NCI-H774 (cell line): ENCODE data around the gene SIGLEC12.
"Not testable (repeated sequence)": the region's sequence is repeated elsewhere in the genome, so short reads cannot be mapped to it uniquely, and the experiment has no call there.

ENCODE experiments used
- DNase-seq: peaks from one replicate; lab custom pipeline; 2025; lab: John Stamatoyannopoulos, UW

Gene SIGLEC12

DNA sequence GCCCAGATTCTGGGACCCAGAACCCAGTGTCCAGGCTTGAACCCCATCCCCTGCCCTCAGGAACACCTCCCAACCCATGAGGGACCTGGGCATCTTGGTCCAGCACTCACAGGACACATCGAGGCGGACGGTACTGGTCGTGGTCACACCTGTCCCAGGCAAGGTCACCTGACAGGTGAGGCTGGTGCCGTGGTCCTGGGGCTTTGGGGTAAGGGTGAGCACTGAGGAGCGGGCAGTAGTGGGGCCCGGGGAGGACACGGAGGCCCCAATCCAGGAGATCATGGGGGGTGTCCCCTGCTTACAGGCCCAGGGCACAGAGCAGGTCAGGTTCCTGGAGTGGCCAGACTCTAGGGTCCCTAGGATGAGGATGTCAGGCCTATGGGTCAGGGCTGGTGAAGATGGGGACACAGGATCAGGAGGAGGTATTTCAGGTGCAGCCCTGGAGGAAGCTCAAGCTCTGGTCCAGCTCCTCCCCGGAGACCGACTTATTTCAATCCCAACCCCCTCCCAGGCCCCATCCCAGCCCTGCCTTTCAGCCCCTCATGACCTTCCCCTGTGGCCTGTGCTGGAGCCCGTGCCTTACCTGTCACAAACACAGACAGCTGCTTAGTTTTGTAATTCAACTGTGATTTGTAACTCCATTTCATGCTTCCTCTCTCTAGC lies 44.1 kb downstream of the SIGLEC12 start:
- no peak for DNase-seq

DNA sequence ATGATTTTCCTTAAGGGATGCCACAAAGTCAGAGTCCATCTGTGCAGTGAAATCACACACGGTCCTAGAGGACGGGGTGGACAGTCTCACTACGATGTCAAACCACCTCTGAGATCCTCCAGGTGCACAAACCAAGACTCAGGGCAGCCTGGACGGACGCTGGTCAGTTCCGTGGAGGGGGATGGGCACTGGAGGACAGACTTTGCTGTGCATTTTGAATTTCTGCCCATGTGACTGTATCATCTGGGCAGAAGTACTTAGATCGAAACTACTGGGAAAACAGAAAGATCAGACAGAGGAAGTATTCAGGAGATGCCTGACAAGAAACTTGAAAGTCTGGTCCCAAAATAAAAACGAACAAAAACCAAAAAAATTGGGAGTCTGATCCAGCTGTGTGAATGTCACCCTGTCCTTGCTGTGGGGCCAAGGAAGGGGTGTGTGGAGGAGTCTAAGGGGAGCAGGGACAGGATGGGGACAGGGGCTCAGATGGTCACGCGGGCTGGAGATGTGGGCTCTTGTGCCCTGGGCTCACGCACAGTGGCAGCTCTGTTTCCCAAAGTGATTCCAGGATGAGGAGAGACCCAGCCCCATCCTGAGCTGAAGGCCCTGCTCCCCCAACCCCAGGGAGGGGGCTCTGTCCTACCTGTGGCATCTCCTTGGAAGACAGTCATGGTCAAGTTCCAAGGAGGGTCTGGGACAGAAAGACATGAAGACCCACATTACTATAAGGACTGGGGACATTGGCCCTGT lies 44.9 kb downstream of the SIGLEC12 start:
- no peak for DNase-seq

DNA sequence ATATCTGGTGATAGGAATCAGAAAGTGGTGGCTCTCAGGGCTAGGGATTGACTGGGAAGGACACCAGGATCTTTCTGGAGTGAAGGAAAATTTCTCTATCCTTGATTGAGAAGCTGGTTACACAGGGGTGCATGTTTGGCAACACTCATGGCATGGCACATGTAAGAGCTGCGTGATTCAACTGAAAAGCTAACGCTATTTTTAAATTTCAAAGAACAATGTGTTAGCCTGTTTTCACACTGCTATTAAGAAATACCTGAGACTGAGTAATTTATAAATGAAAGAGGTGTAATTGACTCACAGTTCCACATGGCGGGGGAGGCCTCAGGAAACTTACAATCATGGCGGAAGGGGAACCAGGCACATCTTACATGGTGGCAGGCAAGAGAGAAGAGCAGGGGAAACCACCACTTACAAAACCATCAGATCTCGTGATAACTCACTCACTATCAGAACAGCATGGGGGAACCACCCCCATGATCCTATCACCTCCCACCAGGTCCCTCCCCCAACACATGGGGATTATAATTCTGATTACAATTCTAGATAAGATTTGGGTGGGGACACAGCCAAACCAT lies 50.8 kb downstream of the SIGLEC12 start:
- no peak for DNase-seq

DNA sequence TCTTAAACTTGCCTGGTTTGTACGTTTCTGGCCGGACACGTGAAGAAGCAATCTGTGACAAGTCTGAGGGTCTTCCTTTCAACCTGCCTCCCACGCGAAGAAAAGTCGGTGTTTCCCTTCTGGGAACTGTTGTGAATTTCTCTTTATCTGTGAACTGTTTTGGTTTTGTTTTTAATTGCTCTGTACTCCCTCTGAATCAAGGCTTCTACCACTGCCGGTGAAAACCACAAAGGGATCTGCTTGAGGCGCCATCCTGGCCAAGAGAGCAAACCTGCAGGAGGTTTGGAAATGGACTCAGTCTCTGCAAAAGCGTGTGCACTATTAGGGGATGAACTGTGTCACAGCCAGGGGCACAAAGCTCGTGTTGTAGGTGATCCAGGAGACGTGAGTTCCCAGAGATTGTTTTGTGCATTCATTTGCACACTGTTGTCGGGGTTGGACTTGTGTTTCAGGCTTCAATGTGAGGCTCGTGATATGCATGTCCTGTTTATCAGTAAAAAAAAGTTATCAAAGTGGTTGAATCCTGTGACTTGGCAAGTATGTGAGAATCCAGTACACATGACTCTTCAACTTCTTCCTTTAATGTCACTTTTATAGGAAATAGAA lies 53.1 kb downstream of the SIGLEC12 start:
- no peak for DNase-seq

DNA sequence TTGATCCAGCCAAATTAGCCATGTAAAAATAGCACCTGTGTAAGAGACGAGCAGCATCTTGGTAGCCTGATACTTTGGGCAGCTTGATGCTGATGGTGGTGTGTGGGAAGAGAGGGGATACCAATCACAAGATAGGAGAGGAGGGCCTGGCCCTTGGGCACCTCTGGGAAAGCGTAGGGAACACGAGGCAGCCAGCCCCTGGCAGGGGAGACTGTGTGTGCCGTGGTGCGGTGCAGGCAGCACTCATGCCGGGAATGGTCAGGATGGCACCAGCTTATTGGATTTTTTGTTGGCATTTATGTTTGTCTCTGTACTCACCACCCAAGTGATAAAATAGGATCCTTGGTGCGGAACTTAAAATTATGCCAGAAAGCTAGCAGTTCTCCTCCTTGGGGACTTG lies 53.6 kb downstream of the SIGLEC12 start:
- no peak for DNase-seq

DNA sequence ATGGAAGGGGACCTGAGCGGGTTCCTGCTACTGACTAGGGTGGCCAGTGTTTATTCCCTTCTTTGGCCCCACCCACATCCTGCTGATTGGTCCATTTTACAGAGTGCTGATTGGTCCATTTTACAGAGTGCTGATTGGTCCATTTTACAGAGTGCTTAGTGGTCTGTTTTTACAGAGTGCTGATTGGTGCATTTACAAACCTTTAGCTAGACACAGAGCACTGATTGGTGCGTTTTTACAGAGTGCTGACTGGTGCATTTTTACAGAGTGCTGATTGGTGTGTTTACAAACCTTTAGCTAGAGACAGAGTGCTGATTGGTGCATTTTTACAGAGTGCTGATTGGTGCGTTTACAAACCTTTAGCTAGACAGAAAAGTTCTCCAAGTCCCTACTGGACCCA lies 54.1 kb downstream of the SIGLEC12 start:
- not testable (repeated sequence) for DNase-seq

DNA sequence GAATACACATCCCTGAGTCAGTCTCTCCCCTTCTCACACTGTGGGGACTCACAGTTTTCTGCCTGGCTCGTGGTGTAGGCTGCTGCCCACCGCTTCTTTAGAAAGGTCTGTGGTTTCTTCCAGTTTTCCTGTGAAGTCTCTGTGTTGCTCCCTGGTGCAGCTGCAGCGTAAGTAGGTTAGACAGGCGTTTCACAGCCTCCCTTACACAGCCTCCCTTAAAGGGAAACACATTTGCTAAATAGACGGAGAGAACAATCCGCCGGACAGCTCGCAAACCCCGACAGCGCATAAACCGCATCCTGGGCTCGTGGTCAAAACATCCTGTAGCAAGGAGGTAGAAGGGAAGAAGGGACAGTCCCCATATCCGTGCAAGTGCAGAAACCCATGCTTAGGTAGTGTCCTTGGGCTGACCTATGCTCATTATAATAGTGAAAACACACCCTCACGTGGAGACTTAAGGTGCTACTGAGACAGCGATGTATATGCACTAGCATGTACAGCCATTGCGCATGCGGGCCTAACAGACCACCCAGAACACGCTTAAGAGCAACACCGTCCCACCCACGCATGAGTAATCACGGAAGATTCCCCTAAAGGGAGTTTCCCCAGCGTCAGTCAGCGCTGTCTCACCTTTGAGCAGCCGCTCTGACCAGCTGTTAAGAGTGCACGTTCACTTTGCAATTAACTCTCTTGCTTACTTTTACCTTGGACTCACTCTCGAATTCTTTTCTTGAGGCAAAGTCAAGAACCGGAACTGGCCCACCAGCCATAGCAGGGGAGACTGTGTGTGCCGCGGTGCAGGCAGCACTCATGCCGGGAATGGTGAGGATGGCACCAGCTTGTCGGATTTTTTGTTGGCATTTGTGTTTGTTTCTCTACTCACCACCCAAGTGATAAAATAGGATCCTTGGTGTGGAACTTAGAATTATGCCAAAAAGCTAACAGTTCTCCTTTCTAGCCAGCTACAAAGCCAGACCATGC lies 59.9 kb downstream of the SIGLEC12 start:
- no peak for DNase-seq
